ENCODE data around the gene ANLN. TPM values are rescaled to one million over a fixed set of nuclear protein-coding genes. Genes with fewer than 3 reads are reported as not detected.
"Not testable (repeated sequence)": the region's sequence is repeated elsewhere in the genome, so short reads cannot be mapped to it uniquely, and the experiment has no call there.

Gene ANLN
- total RNA-seq, 4 donors from 2014 or later = 0.26 to 43.8 (median 2.9) TPM

GRCh38 chr7:36473454-36474282 lies 84.0 kb downstream of the ANLN start:
- H3K36me3 ChIP-seq = no peaks in the 10 kb centered on the region
- H3K4me3 ChIP-seq = no peak overlapping the region
- no peaks in the 10 kb centered on the region for H3K27me3 ChIP-seq
- no peak for DNase-seq
- H3K27ac ChIP-seq = no peak overlapping the region
- intact Hi-C loops (cut with DNase I; ENCODE audit: low total_unique reads) = no loop called here
- H3K4me1 ChIP-seq = no peaks in the 10 kb centered on the region
- TF ChIP-seq, protein P1, sequence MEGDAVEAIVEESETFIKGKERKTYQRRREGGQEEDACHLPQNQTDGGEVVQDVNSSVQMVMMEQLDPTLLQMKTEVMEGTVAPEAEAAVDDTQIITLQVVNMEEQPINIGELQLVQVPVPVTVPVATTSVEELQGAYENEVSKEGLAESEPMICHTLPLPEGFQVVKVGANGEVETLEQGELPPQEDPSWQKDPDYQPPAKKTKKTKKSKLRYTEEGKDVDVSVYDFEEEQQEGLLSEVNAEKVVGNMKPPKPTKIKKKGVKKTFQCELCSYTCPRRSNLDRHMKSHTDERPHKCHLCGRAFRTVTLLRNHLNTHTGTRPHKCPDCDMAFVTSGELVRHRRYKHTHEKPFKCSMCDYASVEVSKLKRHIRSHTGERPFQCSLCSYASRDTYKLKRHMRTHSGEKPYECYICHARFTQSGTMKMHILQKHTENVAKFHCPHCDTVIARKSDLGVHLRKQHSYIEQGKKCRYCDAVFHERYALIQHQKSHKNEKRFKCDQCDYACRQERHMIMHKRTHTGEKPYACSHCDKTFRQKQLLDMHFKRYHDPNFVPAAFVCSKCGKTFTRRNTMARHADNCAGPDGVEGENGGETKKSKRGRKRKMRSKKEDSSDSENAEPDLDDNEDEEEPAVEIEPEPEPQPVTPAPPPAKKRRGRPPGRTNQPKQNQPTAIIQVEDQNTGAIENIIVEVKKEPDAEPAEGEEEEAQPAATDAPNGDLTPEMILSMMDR (IDR thresholded peaks at IDR 0.05) = no peak
- TF ChIP-seq POLR2A (IDR thresholded peaks at IDR 0.05) = no peak
- H3K9me3 ChIP-seq = no peaks in the 10 kb centered on the region

DNA sequence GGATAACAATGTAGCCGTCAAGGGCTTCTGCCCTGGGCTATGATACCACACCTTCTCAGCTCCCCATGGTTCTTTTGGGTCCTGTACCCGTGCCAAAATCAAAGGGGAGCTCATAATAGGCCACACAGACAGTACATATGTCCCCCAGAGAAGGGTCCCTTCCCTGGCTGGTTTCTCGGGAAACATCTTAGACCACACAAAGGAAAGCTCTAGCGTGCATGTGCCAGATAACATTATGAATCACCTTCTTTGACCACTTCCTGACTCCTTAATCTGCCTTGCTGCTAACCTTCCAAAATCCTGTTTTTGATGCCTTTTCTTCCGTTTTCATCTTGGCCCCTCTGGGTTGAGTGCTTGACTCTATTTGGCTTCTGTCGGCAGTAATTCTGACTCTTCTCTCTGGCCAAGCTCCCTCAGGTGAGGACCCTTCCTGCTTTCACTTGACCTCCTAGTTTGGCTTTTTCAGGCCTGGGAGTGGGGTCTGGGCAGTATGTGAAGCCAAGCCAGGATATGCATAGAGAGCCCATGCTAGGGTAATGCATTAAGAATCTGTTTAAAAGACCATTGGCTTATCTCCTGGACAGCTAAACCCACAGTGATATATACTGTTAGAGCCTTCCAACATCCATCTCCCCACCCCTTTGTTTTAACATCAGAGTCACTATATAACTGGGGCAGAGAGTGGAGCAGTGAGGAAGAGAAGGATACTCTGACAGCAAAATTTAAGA lies 84.8 kb downstream of the ANLN start:
- Histone ChIP-seq H3K27ac (no peak overlapping the region), H3K27me3 (no peaks in the 10 kb centered on the region), H3K36me3 (no peaks in the 10 kb centered on the region), H3K4me1 (no peaks in the 10 kb centered on the region), H3K4me3 (no peak overlapping the region), H3K9me3 (no peaks in the 10 kb centered on the region)
- intact Hi-C loops (cut with DNase I; ENCODE audit: low total_unique reads) = no loop called here
- DNase-seq = no peak
- no peak for TF ChIP-seq POLR2A (IDR thresholded peaks at IDR 0.05)
- TF ChIP-seq, protein P1 (IDR thresholded peaks at IDR 0.05) = no peak

- no peak for DNase-seq
- TF ChIP-seq, protein P1 (IDR thresholded peaks at IDR 0.05) = no peak
- TF ChIP-seq POLR2A (IDR thresholded peaks at IDR 0.05) = no peak
These were observed 85.3 kb downstream of the ANLN start for GRCh38 chr7:36475011-36475342.

GRCh38 chr7:36475381-36475780 lies 85.7 kb downstream of the ANLN start:
- H3K9me3 ChIP-seq = no peaks in the 10 kb centered on the region
- H3K27me3 ChIP-seq = no peaks in the 10 kb centered on the region
- H3K27ac ChIP-seq = no peak overlapping the region
- H3K4me3 ChIP-seq = no peak overlapping the region
- TF ChIP-seq, protein P1 (IDR thresholded peaks at IDR 0.05) = no peak
- TF ChIP-seq POLR2A (IDR thresholded peaks at IDR 0.05) = no peak
- H3K4me1 ChIP-seq = no peaks in the 10 kb centered on the region
- DNase-seq = no peak
- no peaks in the 10 kb centered on the region for H3K36me3 ChIP-seq
- intact Hi-C loops (cut with DNase I; ENCODE audit: low total_unique reads) = no loop called here

More at GRCh38 chr7:36475011-36475342, 85.3 kb downstream of the ANLN start:
- H3K4me3 ChIP-seq = no peak overlapping the region
- H3K4me1 ChIP-seq = no peaks in the 10 kb centered on the region
- intact Hi-C loops (cut with DNase I; ENCODE audit: low total_unique reads) = no loop called here
- no peaks in the 10 kb centered on the region for H3K36me3 ChIP-seq
- H3K27me3 ChIP-seq = no peaks in the 10 kb centered on the region
- H3K27ac ChIP-seq = no peak overlapping the region
- H3K9me3 ChIP-seq = no peaks in the 10 kb centered on the region

GRCh38 chr7:36478745-36479144 lies 89.1 kb downstream of the ANLN start:
- Histone ChIP-seq H3K27me3 (no peaks in the 10 kb centered on the region), H3K4me1 (no peaks in the 10 kb centered on the region), H3K36me3 (no peaks in the 10 kb centered on the region), H3K4me3 (no peak overlapping the region), H3K27ac (no peak overlapping the region), H3K9me3 (no peaks in the 10 kb centered on the region)
- intact Hi-C loops (cut with DNase I; ENCODE audit: low total_unique reads) = no loop called here
- no peak for TF ChIP-seq POLR2A (IDR thresholded peaks at IDR 0.05)
- TF ChIP-seq, protein P1 (IDR thresholded peaks at IDR 0.05) = no peak
- no peak for DNase-seq

- intact Hi-C loops (cut with DNase I; ENCODE audit: low total_unique reads); H3K36me3 ChIP-seq; H3K9me3 ChIP-seq; H3K27ac ChIP-seq; H3K4me1 ChIP-seq; H3K4me3 ChIP-seq; DNase-seq; H3K27me3 ChIP-seq: not testable (repeated sequence)
These were observed 94.2 kb downstream of the ANLN start for GRCh38 chr7:36483853-36484252.
